RWPE2 (cell line): ENCODE results near the gene GSG1L.
"Not testable (repeated sequence)": the region's sequence is repeated elsewhere in the genome, so short reads cannot be mapped to it uniquely, and the experiment has no call there.

Source experiments
- ATAC-seq: fragments of 200-7000 bp; cut with Tn5 transposase; 3 replicates; pipeline ENCODE4 v1.9.1; 2021; ENCODE audit warnings: low read depth
- DNase-seq: peaks from one replicate; pipeline ENCODE4 v3.0.0-alpha.2; 2020; ENCODE audit warnings: low spot score
- H3K27ac ChIP-seq: fragments of 450-650 bp; 2 replicates; pipeline ENCODE4 v1.5.1; 2017; ENCODE audit warnings: mild to moderate bottlenecking; ENCODE audit not compliant: poor library complexity, severe bottlenecking
- H3K27me3 ChIP-seq: fragments of 250-450 bp; sonication (Bioruptor Pico); 2 replicates; pipeline ENCODE4 v1.5.1; 2021; ENCODE audit warnings: mild to moderate bottlenecking, moderate library complexity; ENCODE audit not compliant: insufficient read depth, poor library complexity, severe bottlenecking
- H3K36me3 ChIP-seq: fragments of 250-450 bp; sonication (Bioruptor Pico); 2 replicates; pipeline ENCODE4 v1.5.1; 2020; ENCODE audit warnings: low read depth, mild to moderate bottlenecking, moderate library complexity
- H3K4me1 ChIP-seq: fragments of 250-450 bp; sonication (Bioruptor Pico); 2 replicates; pipeline ENCODE4 v1.5.1; 2021; ENCODE audit warnings: mild to moderate bottlenecking, moderate library complexity; ENCODE audit not compliant: insufficient read depth, poor library complexity, severe bottlenecking
- H3K4me3 ChIP-seq: fragments of 250-450 bp; sonication (Bioruptor Pico); 2 replicates; pipeline ENCODE4 v1.5.1; 2021; ENCODE audit warnings: mild to moderate bottlenecking, moderate library complexity; ENCODE audit not compliant: severe bottlenecking
- H3K9me3 ChIP-seq: fragments of 250-450 bp; sonication (Bioruptor Pico); 2 replicates; pipeline ENCODE4 v1.5.1; 2021; ENCODE audit warnings: mild to moderate bottlenecking, moderate library complexity; ENCODE audit not compliant: severe bottlenecking
- CTCF ChIP-seq: fragments of 450-650 bp; IDR thresholded peaks from one replicate; pipeline ENCODE4 v1.5.1; 2017; ENCODE audit warnings: mild to moderate bottlenecking, moderate library complexity; ENCODE audit not compliant: poor library complexity, severe bottlenecking

The GSG1L gene

GRCh38 chr16:27984121-27984520 is 79.4 kb downstream of the GSG1L start:
- Histone ChIP-seq H3K27ac (no peak overlapping the region), H3K4me1 (no peaks in the 10 kb centered on the region), H3K4me3 (no peak overlapping the region), H3K9me3 (no peaks in the 10 kb centered on the region), H3K36me3 (no peaks in the 10 kb centered on the region), H3K27me3 (no peaks in the 10 kb centered on the region)
- no peak for ATAC-seq
- TF ChIP-seq CTCF: no peak
- DNase-seq: no peak

- no peaks in the 10 kb centered on the region for H3K4me1 ChIP-seq
- no peak for TF ChIP-seq CTCF
- no peak overlapping the region for H3K4me3 ChIP-seq
- no peaks in the 10 kb centered on the region for H3K27me3 ChIP-seq
- no peak for DNase-seq
- no peaks in the 10 kb centered on the region for H3K9me3 ChIP-seq
- no peaks in the 10 kb centered on the region for H3K36me3 ChIP-seq
- H3K27ac ChIP-seq: no peak overlapping the region
- ATAC-seq: no peak
Measured at GRCh38 chr16:27983244-27983643, 80.3 kb downstream of the GSG1L start.

GRCh38 chr16:27982184-27982583 is 81.3 kb downstream of the GSG1L start:
- Histone ChIP-seq H3K4me1 (no peaks in the 10 kb centered on the region), H3K27ac (no peak overlapping the region), H3K9me3 (no peaks in the 10 kb centered on the region), H3K4me3 (no peak overlapping the region), H3K36me3 (no peaks in the 10 kb centered on the region), H3K27me3 (no peaks in the 10 kb centered on the region)
- ATAC-seq: no peak
- TF ChIP-seq CTCF: no peak
- DNase-seq: no peak

GRCh38 chr16:27980919-27981700 is 82.4 kb downstream of the GSG1L start:
- no peak for DNase-seq
- no peak for TF ChIP-seq CTCF
- no peaks in the 10 kb centered on the region for H3K27me3 ChIP-seq

GRCh38 chr16:27980076-27980775 is 83.3 kb downstream of the GSG1L start:
- no peaks in the 10 kb centered on the region for H3K27me3 ChIP-seq
- no peak for TF ChIP-seq CTCF
- no peaks in the 10 kb centered on the region for H3K9me3 ChIP-seq
- no peaks in the 10 kb centered on the region for H3K4me1 ChIP-seq
- no peak overlapping the region for H3K4me3 ChIP-seq
- DNase-seq (no peak), ATAC-seq (no peak)
- no peaks in the 10 kb centered on the region for H3K36me3 ChIP-seq
- H3K27ac ChIP-seq: no peak overlapping the region

More at GRCh38 chr16:27980919-27981700, 82.4 kb downstream of the GSG1L start:
- Histone ChIP-seq H3K36me3 (no peaks in the 10 kb centered on the region), H3K4me3 (no peak overlapping the region), H3K27ac (no peak overlapping the region), H3K4me1 (no peaks in the 10 kb centered on the region), H3K9me3 (no peaks in the 10 kb centered on the region)
- no peak for ATAC-seq

GRCh38 chr16:27979668-27980067 is 83.8 kb downstream of the GSG1L start:
- not testable (repeated sequence) for H3K4me1 ChIP-seq, ATAC-seq, H3K4me3 ChIP-seq, H3K36me3 ChIP-seq, H3K27ac ChIP-seq, DNase-seq, H3K9me3 ChIP-seq, H3K27me3 ChIP-seq
